HG02571 (cell line): ENCODE results near the gene DYNLRB1.

ENCODE experiments used
- ATAC-seq: cut with Tn5 transposase; IDR thresholded peaks from one replicate; pipeline ENCODE4 v1.9.1; 2021; ENCODE audit warnings: mild to moderate bottlenecking, moderate library complexity; ENCODE audit not compliant: unreplicated experiment

The DYNLRB1 gene

GRCh38 chr20:34553366-34553867 lies 37.2 kb downstream of the DYNLRB1 start:
- no peak for ATAC-seq

- no peak for ATAC-seq
Observed at GRCh38 chr20:34557936-34558319, 41.7 kb downstream of the DYNLRB1 start.

GRCh38 chr20:34558320-34559218 lies 42.3 kb downstream of the DYNLRB1 start, which contains the start of gene MAP1LC3A:
Gene MAP1LC3A, plus strand, starts transcription at chr20:34558718. Its CDS starts 151 bp downstream, at chr20:34558869.
- ATAC-seq = no peak

- ATAC-seq = no peak
Observed at GRCh38 chr20:34559311-34560140, 43.3 kb downstream of the DYNLRB1 start.

- no peak for ATAC-seq
Observed at GRCh38 chr20:34560141-34560523, 43.9 kb downstream of the DYNLRB1 start.

GRCh38 chr20:34560614-34561013 lies 44.4 kb downstream of the DYNLRB1 start:
- ATAC-seq = no peak

GRCh38 chr20:34561661-34562060 lies 45.4 kb downstream of the DYNLRB1 start:
- ATAC-seq = no peak

- no peak for ATAC-seq
Observed at GRCh38 chr20:34562641-34563040, 46.4 kb downstream of the DYNLRB1 start.

GRCh38 chr20:34564833-34565232 lies 48.6 kb downstream of the DYNLRB1 start:
- no peak for ATAC-seq

GRCh38 chr20:34566978-34567891 lies 51.0 kb downstream of the DYNLRB1 start:
- ATAC-seq = no peak

GRCh38 chr20:34567892-34568865 lies 52.0 kb downstream of the DYNLRB1 start:
- ATAC-seq = no peak

GRCh38 chr20:34569598-34569997 lies 53.4 kb downstream of the DYNLRB1 start:
- no peak for ATAC-seq

- ATAC-seq = no peak
Observed at GRCh38 chr20:34570859-34571306, 54.7 kb downstream of the DYNLRB1 start.

- ATAC-seq = no peak
Observed at GRCh38 chr20:34571753-34572152, 55.5 kb downstream of the DYNLRB1 start.

- ATAC-seq = no peak
Observed at GRCh38 chr20:34573541-34574300, 57.5 kb downstream of the DYNLRB1 start.

GRCh38 chr20:34574426-34574825 lies 58.2 kb downstream of the DYNLRB1 start:
- no peak for ATAC-seq

- ATAC-seq = no peak
Observed at GRCh38 chr20:34574861-34575260, 58.6 kb downstream of the DYNLRB1 start.

GRCh38 chr20:34575271-34575670 lies 59.0 kb downstream of the DYNLRB1 start:
- no peak for ATAC-seq

- no peak for ATAC-seq
Observed at GRCh38 chr20:34575756-34576155, 59.5 kb downstream of the DYNLRB1 start.
